Right renal cortex interstitium (tissue), 3 donors: ENCODE measurements around the gene ARHGAP1. TPM values are rescaled to one million over a fixed set of nuclear protein-coding genes. Genes with fewer than 3 reads are reported as not detected.
"Not testable (repeated sequence)": the region's sequence is repeated elsewhere in the genome, so short reads cannot be mapped to it uniquely, and the experiment has no call there.

ENCODE experiments used
- DNase-seq, 3 donors: peaks; one replicate each; pipeline ENCODE4 v3.0.0-alpha.2; 2013; ENCODE audit warnings: low read depth in 3 of 3, low spot score in 2 of 3
- polyA plus RNA-seq, 3 donors: library from polyadenylated mRNA; unstranded; fragments of 120-200 nt; gene quantifications; one replicate each; pipeline ENCODE4 v1.2.1, GENCODE V29; 2013; ENCODE audit not compliant: insufficient read length in 3 of 3

ARHGAP1 gene
- polyA plus RNA-seq, 3 donors = 45.1 to 49.5 (median 46.0) TPM

DNA sequence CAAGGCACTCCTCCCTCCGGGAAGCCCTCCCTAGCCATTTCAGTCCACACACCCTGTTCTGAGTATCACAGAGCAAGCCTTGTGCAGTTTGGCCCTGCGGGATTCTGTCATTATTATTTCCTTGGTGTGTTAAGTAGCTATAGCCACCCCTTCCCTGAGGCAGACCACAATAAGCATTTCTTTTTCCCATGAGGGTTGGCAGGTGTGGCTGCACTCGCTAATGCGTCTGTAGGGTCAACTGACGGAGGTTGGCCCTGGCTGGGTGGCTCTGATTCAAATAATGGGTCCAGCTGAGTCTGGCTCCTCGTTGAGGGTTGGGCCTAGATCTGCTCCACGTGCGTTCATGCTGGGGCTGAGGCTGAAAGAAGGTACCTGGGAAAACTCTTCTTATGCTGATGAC lies 23.7 kb upstream of the ARHGAP1 start:
- DNase-seq = no peak

DNA sequence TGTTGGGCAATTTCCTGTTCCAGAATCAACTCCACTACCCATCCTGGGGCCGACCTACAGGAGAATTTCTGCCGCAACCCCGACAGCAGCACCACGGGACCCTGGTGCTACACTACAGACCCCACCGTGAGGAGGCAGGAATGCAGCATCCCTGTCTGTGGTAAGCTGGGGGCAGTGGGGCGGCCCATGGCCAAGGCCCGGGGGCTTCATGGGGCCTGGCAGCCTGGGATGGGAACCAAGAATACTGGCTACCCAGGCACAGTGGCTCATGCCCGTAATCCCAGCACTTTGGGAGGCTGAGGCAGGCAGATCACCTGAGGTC lies 22.9 kb upstream of the ARHGAP1 start:
- no peak for DNase-seq

DNA sequence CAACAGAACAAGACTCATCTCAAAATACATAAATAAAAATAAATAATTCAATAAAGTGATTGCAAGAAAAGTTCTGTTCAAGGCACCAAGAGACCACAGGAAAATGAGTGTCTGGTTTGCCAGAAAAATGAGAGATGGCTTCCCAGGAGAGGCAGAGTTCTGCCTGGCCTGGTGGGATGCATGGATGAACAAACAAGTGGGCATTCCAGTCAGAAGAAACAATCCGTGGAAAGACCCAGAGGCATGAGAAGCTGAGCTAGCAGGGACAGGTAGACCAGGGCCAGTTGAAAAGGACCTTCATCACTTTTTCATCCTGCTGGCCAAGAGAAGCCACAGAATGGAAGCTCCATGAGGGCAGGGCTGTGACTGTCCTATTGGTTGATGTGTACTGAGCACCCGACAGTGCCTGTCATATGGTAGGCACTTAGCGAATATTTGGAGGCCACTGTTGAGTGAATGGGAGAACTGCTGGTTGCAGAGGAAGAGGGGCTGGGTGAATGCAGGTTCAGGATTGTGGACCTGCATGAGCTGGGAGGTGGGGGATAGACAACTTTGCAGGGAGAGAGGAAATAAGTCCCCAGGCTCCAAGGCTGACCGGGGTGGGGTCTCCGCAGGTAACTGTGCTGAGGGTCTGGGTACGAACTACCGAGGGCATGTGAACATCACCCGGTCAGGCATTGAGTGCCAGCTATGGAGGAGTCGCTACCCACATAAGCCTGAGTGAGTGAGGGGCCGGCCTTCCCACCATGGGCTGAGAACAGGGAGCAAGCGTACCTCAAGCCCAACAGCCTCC lies 22.3 kb upstream of the ARHGAP1 start:
- no peak for DNase-seq

DNA sequence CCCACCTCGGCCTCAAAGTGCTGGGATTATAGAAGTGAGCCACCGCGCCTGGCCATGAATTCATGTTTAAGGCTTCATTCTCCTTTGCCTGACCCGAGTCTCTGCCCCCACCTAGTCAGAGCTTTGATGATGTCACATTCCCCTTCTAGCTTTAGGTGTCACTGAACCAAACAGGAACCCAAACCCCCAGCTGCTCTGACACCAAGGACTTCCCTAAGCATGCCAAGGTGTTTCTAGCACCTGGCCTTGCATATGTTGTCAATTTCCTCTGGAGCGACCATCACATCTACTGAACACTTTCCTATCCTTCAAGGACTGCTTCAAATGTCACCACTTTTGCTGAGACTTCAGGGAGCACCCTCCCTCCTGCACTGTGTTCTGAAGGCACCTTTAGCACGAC lies 20.9 kb upstream of the ARHGAP1 start:
- DNase-seq = no peak

DNA sequence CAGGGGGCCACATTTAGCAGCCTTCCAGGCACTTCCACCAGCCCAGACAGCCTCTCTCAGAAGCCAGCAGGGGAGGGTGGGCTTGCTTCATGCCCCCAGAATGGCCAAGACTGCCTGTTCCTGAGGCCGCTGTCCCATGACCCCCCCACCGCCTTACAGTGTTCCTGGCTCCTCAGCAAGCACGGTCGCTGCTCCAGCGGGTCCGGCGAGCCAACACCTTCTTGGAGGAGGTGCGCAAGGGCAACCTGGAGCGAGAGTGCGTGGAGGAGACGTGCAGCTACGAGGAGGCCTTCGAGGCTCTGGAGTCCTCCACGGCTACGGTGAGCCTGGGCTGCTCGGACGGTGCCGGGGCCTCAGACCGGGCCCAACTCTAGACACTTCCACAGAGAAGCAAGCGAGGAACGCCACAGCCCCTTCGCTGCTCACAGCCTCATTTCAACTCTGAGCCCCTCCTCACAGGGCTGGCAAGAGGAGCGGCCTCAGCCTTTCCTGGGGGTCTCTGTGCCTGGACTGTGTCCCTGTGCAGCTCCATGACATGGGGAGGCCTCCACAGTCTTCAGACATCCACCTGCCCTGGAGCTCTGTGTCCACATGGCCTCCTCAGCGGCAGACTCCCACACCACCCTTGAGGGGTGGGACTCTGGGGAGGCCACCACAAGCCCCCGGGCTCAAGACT lies 19.3 kb upstream of the ARHGAP1 start:
- no peak for DNase-seq

DNA sequence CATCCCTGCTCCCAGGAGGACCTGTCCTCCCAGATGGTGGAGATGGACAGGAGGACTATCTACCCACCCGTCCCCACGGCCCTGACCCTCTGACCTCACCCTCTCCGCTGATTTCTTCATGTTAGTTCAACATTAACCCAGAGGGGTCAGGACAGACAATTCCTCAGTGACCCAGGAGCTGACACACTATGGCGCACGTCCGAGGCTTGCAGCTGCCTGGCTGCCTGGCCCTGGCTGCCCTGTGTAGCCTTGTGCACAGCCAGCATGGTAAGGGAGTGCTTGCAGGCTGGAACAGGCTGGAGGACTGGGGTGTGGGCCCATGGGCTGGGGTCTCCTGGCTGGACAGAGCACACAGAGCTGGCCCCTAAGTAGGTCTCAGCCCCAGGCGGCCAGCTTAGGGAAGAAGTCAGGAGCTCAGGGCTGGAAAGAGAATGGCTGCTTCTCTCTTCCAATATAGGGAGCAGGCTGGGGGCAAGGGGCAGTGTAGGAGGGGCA lies 18.7 kb upstream of the ARHGAP1 start, which contains the start of gene F2:
Gene F2, plus strand, starts transcription at position 166 of the 495 bp plus-strand sequence. Its CDS starts 23 bp downstream, at position 189.
- DNase-seq = no peak

DNA sequence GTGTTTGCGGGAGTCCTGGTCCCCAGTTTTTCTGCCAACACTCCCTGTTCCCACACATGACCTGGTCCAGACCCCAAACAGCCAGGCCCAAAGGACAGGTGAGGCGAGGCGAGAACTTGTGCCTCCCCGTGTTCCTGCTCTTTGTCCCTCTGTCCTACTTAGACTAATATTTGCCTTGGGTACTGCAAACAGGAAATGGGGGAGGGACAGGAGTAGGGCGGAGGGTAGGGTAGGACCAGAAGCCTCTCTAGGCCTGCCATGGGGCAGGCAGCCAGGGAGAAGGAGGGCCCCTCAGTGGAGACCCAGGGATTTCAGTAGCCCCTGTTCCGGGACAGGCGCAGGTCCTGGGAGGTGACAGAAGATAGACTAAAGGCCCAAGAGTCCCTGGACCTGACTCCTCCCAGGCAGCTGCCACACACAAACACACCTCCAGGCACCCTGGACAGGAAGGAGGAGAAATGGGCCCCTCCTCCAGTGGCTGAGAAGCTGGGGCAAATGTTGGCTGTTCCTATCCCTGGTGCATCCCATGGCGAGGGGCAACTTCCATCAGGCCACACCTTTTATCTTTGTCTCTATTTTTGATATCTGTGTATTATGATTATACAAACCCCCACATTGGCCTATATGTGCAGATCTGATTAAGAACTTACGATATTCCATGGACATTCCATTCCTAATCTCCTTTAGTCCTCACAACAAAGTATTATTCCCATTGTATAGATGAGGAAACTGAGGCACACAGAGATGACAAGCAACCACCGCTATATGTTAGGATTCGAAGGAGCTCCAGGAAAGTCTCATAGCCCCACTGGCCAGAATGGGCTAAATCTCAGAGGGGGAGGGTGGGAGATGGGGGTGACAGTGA lies 18.0 kb upstream of the ARHGAP1 start:
- no peak for DNase-seq

DNA sequence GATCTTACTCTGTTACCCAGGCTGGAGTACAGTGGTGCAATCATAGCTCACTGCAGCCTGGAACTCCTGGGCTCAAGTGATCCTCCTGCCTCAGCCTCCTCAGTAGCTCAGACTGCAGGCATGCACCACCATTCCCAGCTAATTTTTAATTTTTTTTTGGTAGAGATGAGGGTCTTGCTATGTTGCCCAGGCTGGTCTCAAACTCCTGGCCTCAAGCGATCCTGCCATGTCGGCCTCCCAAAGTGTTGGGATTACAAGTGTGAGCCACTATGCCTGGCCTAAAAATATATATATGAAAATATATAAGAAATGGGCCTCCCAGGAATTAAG lies 17.4 kb upstream of the ARHGAP1 start:
- DNase-seq = not testable (repeated sequence)

DNA sequence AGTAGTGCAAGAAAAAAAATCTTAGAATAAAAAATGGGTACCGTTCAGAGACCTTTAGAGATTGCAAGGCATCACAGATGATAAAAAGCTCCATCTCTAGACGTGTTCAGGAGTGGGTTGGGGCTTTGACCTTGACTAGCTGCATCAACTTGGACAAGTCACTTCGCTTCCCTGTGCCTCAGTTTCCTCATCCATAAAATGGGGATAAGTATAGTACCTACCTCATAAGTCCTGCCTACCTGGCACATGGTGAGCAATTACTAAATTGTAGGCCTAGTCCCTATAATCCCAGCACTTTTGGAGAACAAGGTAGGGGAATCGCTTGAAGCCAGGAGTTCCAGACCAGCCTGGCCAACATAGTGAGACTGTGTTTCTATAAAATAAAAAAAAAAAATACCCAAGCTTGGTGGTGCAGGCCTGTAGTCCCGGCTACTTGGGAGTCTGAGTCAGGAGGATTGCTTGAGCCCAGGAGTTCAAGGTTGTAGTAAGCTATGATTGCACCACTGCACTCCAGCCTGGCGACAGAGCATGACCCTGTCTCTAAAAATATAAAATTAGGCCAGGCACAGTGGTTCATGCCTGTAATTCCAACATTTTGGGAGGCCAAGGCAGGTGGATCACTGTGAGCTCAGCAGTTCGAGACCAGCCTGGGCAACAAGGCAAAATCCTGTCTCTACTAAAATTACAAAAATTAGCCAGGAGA lies 12.6 kb upstream of the ARHGAP1 start:
- DNase-seq = no peak

DNA sequence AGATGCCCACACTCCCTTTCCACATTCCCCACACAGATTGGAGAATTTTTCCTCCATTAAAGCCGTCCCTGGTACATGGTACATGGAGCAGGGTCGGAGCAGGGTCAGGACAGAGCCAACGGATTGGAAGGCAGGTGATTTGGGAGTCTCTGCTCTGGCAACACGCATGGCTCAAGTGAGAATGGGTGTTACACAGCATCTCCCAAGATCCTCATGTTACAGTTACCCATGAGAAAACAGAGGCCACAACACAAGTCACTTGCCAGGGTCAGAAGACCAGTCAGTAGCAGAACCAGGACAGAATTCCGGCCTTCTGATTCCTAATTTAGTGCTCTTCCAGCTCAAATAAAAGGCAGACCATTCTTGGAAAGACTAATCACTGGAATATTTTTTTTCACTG lies 10.9 kb upstream of the ARHGAP1 start:
- DNase-seq = no peak

DNA sequence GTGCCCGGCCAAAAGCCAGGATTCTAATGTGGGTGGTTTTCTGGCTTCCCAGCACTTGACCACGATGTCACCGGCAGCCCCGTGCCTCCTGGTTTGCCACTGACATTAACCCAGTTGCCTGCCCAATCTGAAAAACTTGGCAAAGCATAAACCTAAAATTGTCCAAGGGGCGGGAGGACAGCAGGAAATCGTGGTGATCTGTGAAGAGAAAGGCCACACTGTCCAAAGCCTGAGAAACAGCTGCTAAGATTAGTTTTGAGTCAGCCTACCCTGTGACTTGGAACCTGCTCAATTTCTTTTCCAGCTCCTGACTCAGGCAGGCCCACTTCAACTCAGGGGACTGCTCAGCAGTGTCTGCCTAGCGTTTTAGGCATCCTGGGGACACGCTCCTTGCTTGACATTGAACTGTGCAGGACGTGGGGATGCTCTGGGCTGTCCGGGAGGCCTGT lies 10.4 kb upstream of the ARHGAP1 start:
- DNase-seq = no peak

DNA sequence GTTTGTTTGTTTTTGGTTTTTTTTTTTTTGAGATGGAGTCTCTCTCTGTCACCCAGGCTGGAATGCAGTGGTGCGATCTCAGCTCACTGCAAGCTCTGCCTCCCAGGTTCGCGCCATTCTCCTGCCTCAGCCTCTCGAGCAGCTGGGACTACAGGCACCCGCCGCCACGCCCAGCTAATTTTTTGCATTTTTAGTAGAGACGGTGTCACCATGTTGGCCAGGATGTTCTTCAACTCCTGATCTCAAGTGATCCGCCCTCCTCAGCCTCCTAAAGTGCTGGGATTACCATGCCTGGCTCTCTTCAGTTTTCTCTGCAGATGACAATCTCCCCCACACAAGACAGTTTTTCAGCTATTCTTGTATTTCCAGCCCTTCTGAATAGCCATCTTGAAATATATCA lies 8.9 kb upstream of the ARHGAP1 start:
- DNase-seq = not testable (repeated sequence)

DNA sequence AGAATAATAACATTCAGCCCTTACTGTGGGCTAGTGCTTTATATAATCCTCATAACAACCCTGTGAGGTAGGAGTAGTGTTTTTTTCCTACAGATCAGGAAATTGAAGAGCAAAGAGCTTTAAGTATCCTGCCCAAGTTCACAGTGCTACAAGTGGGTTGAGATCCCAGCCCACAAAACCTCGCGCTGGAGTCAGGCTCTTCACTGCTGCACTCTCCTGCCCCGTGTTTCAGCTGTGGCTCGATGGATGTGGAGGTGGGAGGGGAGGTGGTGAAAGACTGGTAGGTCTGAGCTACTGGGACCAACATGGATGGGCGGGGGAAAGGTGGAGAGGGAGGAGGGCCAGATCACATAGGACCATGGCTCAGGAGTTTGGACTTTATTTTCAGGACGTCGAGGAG lies 6.5 kb upstream of the ARHGAP1 start:
- DNase-seq = no peak

DNA sequence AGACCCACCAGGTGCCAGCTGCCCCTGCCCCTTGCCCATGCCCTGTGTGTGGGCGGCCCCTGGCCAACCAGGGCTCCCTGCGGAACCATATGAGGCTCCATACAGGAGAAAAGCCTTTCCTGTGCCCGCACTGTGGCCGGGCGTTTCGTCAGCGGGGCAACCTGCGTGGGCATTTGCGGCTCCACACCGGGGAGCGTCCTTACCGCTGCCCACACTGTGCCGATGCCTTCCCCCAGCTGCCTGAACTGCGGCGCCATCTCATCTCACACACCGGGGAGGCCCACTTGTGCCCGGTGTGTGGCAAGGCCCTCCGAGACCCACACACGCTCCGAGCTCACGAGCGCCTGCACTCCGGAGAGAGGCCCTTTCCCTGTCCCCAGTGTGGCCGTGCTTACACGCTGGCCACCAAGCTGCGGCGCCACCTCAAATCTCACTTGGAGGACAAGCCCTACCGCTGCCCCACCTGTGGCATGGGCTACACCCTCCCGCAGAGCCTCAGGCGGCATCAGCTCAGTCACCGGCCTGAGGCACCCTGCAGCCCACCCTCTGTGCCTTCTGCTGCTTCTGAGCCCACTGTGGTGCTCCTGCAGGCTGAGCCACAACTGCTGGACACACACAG lies 4.8 kb upstream of the ARHGAP1 start:
- DNase-seq = no peak

DNA sequence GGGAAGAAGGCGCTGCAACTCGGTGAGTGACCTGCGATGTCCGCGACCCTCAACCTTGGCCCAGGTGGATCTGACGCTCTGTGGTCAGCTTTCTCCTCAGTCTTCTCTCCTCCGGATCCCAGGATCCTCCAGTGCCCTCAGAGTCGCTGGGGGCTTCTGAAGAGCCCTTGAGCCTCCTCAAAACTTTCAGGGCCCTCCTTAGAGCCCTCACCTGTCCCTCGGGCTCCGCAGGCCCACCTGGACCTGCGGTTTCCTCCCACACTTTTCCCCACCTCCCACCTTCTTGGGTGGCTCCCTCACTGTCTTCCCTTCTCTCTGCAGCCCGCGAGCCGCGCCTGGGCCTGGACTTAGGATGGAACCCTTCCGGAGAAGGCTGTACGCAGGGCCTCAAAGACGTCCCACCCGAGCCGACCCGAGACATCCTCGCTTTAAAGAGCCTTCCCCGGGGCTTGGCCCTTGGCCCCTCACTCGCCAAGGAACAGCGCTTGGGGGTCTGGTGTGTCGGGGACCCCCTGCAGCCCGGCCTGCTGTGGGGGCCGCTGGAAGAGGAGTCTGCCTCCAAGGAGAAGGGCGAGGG lies 747 bp upstream of the ARHGAP1 start:
- peak in 1 of 3 donors; percentile 10 for DNase-seq

DNA sequence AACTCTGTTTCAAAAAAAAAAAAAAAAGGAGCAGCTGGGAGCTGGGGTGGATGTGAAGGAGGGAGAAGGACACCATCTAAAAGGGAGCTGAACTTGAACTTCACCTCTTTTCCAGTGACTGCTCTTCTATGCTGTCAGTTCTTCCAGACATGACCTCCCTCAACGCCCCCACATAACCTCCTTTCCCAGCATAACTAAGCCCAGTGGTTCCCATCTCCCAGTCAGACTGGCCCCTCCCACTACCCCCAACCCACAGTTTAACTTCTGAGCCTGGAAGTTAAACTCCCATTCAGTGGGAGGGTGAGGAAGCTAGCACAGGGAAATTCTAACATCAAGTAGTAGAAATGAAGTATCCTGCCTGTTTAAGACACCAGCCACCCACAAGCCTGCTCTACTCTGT lies 1.8 kb downstream of the ARHGAP1 start:
- no peak for DNase-seq

DNA sequence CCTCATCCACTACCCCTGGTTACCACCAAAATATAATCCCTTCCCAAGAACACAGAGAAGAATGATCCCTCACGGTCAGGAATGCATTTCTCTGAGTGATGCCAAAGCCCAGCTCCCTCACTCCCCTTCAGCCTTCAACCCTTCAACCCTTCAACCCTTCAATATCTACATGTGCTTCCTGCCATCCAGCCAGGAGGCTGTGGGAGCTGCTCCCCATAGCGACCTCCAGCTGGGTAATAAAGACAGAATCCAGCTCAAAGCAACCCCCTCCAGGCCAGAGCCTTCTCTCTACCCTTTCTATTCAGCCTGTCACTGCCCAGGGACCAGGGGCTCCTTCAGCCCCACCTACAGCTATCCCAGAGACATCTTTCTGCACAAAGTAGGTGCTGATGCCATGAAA lies 2.7 kb downstream of the ARHGAP1 start:
- no peak for DNase-seq

DNA sequence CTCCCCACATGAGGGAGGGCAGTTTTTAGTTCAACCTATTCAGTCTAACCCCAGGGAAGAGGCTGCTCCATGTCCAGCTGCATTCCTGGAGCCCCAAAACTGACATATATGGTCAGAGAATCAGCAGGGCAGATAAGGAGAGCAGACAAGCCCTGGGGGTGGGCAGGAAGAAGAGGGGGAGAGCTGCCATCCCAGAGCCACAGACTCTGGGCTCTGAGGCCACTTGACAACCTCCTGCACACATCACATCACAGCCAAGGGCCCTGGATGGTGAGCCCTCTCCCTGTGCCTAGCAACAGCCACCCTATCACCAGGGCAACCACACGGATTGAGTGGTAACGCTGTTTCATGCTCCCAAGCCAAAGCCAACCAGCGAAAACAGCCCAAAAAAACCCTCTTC lies 3.1 kb downstream of the ARHGAP1 start:
- no peak for DNase-seq

DNA sequence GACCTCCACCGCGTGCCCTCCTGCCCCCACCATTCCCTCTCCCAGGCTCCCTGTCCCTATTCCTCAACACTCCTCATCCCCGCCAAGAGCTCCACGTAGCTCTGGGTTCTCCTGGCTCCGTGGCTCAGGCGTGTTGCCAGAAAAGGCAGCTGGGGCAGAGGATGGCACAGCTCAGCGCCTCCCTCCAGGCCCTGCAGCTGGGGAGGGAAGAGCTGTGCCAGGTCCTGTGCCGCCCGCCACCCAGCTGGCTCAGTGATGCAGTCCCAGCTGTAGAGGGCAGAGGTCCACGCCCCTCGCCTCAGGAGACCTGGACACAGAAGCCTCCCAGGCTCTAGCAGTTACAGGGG lies 4.2 kb downstream of the ARHGAP1 start:
- no peak for DNase-seq
